B cell (primary cell): ENCODE data around the gene COX17.

ENCODE experiments used
- EZH2 ChIP-seq: IDR thresholded peaks from 2 replicates; pipeline ENCODE4 v1.6.1; 2012; ENCODE audit warnings: borderline replicate concordance, low read depth, mild to moderate bottlenecking, moderate library complexity, low read length; ENCODE audit not compliant: insufficient read depth, poor library complexity, severe bottlenecking
- TF ChIP-seq, protein P1 (sequence below): fragments of 200-600 bp; IDR thresholded peaks from one replicate; pipeline ENCODE4 v1.8.0; 2022; ENCODE audit warnings: antibody characterized with exemption, mild to moderate bottlenecking

DNA sequence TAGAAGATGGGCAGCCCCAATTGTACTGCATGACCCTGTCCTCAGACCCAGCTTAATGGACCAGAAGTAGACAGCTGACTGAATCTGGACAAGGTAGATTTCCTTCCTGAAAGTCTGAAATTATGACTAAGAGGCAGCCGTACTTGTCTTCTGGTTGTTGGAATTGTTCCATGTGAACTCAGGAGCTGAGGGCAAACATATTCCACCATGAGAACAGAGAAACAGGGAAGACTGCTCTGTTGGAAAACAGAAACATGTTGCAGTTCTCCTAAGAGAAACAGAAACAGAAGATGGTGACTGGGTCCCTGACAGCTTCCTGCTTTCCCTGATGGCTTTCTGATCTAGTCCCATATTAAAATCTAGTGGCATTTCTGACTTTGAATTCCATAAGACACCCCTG, 41.0 kb downstream of the COX17 start:
- TF ChIP-seq, protein P1, sequence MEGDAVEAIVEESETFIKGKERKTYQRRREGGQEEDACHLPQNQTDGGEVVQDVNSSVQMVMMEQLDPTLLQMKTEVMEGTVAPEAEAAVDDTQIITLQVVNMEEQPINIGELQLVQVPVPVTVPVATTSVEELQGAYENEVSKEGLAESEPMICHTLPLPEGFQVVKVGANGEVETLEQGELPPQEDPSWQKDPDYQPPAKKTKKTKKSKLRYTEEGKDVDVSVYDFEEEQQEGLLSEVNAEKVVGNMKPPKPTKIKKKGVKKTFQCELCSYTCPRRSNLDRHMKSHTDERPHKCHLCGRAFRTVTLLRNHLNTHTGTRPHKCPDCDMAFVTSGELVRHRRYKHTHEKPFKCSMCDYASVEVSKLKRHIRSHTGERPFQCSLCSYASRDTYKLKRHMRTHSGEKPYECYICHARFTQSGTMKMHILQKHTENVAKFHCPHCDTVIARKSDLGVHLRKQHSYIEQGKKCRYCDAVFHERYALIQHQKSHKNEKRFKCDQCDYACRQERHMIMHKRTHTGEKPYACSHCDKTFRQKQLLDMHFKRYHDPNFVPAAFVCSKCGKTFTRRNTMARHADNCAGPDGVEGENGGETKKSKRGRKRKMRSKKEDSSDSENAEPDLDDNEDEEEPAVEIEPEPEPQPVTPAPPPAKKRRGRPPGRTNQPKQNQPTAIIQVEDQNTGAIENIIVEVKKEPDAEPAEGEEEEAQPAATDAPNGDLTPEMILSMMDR = no peak
- no peak for TF ChIP-seq EZH2
